Hepatic stellate cell (primary cell): ENCODE measurements around the gene PCYT2.
"Not testable (repeated sequence)": the region's sequence is repeated elsewhere in the genome, so short reads cannot be mapped to it uniquely, and the experiment has no call there.

Source experiments
- DNase-seq: peaks from one replicate; pipeline ENCODE4 v3.0.0; 2011; ENCODE audit warnings: low spot score

The PCYT2 gene

GRCh38 chr17:81911277-81911961 lies at the start of gene PCYT2:
Gene PCYT2, minus strand, starts transcription at chr17:81911399. Its CDS starts 44 bp downstream, at chr17:81911355.
- DNase-seq: peak; percentile 99

- DNase-seq: no peak
Measured at GRCh38 chr17:81960130-81960958, 49.1 kb upstream of the PCYT2 start.

- peak; percentile 74 for DNase-seq
Measured at GRCh38 chr17:81959362-81960129, 48.3 kb upstream of the PCYT2 start.

- DNase-seq: no peak
Measured at GRCh38 chr17:81958633-81959342, 47.6 kb upstream of the PCYT2 start.

- DNase-seq: no peak
Measured at GRCh38 chr17:81957691-81958432, 46.7 kb upstream of the PCYT2 start.

GRCh38 chr17:81956607-81957589 lies 45.7 kb upstream of the PCYT2 start:
- no peak for DNase-seq

- DNase-seq: no peak
Measured at GRCh38 chr17:81955756-81956544, 44.8 kb upstream of the PCYT2 start.

GRCh38 chr17:81955058-81955681 lies 44.0 kb upstream of the PCYT2 start:
- no peak for DNase-seq

GRCh38 chr17:81954131-81955057 lies 43.2 kb upstream of the PCYT2 start:
- DNase-seq: no peak

- not testable (repeated sequence) for DNase-seq
Measured at GRCh38 chr17:81953443-81953842, 42.2 kb upstream of the PCYT2 start.

- DNase-seq: no peak
Measured at GRCh38 chr17:81952792-81953228, 41.6 kb upstream of the PCYT2 start.

GRCh38 chr17:81951785-81952684 lies 40.8 kb upstream of the PCYT2 start:
- no peak for DNase-seq

GRCh38 chr17:81950501-81950900 lies 39.3 kb upstream of the PCYT2 start:
- DNase-seq: no peak

- no peak for DNase-seq
Measured at GRCh38 chr17:81948635-81949378, 37.6 kb upstream of the PCYT2 start.

- DNase-seq: no peak
Measured at GRCh38 chr17:81947189-81947588, 36.0 kb upstream of the PCYT2 start, which contains the start of gene MYADML2. Gene MYADML2, minus strand, starts transcription at chr17:81947233. Its CDS starts 5,492 bp downstream, at chr17:81941741.

- DNase-seq: no peak
Measured at GRCh38 chr17:81944858-81945257, 33.7 kb upstream of the PCYT2 start.
